ENCODE measurements around the gene NEK8. TPM values are rescaled to one million over a fixed set of nuclear protein-coding genes. Genes with fewer than 3 reads are reported as not detected.
A peak's percentile ranks its signal among the peaks of the same experiment; 100 is the strongest.
"Not testable (repeated sequence)": the region's sequence is repeated elsewhere in the genome, so short reads cannot be mapped to it uniquely, and the experiment has no call there.

NEK8 gene
- total RNA-seq, 1 donor from 2014 or later: 1.6 TPM

DNA sequence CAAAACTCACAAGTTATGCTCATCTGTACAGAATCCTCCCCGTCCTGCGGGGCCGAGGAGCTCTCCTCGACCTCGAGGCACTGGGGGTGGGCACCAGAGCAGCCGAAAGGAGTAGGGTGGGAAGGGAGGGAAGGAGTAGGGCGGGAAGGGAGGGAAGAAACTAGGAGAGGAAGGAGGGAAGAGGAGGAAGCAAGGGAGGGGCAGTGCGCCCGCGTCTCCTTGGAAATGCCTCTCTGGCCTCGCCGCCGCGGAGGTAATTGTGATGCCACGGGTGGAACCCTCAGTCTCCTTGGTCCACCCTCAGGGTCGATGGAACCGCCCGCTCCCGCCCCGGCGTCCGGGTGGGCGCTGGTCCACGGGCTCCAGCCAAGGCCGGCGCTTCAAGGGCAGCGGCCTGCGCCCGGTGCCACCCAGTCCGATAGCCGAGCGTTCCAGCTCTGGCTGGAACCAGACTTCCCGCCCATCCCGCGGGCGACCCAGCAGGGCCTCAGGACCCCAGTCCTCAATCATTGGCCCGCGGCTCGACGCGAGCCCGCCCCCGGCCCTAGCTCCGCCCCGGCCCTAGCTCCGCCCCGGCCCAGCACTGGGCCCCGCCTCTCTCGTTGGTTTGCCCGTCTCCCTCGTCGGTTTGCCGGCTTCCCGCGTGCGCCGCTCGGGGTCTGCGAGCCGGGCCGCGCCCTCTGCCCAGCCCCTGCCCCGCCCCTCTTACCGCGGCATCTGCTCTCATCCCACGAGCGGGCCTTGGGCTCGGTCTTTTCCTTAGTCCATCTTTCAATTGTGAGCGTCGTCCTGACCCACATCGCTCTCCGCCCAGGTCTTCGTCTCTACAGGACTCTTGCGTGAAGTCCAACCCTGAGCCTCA lies 17.5 kb upstream of the NEK8 start:
- peak; percentile 83 to 87 for DNase-seq (ENCODE audit: low read depth in 2 of 2)

DNA sequence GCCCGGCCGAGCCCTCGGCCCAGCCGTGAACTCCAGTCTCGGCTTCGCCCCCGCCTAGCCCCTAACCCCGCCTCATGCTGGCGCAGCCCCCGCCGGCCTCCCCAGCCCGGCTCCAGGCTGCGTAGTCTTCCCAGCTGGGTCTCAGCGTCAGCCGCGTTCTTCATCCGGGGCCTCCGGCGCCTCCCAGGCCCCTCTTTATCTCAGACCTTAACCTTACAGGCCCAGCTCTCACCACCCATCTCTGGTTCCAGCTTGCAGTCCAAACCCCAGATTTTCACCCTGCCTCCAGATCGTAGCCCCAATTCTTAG lies 16.9 kb upstream of the NEK8 start, which contains the start of gene PROCA1:
PROCA1 (minus strand) TSS at position 166 of the 309 bp plus-strand sequence. CDS start 228 bp downstream, outside the sequence.
- no peak for DNase-seq (ENCODE audit: low read depth in 2 of 2)

GRCh38 chr17:28712032-28712704 lies 16.4 kb upstream of the NEK8 start:
- no peak for DNase-seq (ENCODE audit: low read depth in 2 of 2)

DNA sequence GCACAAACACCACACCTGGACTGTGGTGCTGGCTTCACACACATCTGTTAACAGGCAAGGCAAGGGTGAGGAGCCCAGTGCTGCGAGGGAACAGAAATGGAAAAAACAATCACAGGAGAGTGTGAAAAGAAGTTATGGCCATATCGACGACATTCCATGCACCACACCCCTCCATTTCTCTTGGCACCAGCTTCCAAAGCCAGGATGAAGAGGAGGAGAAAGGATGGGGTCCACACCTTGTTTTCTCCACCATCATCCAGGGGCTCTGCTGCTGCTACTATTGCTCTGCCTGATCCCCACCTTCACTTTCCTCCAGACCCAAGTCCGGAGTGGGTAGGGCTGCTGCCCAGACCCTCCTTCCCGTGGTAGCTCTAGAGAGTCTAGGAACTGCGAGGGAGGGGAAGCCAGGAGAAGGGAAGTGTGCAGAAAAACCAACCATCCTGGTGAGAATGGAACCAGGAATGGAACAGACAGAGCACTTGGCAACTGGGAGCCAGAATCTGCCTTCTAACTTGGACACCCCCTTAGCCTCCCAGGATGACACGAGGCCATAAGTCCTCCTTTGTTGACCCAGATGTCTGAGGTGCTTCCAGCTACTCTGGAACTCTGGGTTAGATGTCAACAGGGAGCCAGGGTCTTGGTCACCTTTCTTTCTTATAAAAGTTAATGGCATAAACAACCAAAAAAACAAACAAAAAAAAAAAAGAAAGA lies 15.7 kb upstream of the NEK8 start:
- no peak for DNase-seq (ENCODE audit: low read depth in 2 of 2)

DNA sequence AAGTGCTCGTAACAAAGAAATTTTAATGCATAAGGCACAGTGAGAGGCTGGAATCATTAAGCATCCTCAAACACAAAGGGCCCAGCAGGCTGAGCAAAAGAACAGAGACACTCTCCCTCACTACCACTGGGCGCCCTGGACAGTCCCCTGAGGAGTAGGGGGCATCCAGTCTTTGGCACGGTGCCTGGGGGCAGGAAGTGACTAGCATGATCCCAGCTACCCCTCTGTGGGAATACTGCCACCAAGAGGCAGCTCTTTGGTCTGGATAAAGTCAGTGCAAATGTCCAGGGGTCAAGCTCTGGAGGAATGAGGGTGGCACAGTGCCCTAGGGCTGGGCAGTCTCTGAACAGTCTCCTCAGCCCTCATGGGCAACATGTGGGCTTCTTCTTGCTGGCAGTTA lies 14.3 kb upstream of the NEK8 start:
- DNase-seq (ENCODE audit: low read depth in 2 of 2): no peak

DNA sequence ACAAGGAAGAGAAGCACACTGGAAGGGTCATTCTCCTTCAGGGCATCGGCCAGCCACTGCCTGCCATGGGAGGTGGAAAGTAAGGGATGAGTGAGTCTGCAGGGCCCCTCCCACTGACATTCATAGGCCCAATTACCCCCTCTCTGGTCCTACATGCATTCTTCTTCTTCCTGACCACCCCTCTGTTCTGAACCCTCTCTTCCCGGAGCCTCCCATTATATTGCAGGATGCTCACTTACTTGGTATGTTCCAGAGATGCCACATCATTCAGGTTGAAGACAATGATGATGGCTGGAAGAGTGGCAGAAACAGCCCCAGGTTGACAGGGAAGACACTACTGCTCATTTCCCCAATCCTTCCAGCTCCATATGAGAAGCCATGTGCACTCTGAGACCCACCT lies 13.4 kb upstream of the NEK8 start:
- no peak for DNase-seq (ENCODE audit: low read depth in 2 of 2)

DNA sequence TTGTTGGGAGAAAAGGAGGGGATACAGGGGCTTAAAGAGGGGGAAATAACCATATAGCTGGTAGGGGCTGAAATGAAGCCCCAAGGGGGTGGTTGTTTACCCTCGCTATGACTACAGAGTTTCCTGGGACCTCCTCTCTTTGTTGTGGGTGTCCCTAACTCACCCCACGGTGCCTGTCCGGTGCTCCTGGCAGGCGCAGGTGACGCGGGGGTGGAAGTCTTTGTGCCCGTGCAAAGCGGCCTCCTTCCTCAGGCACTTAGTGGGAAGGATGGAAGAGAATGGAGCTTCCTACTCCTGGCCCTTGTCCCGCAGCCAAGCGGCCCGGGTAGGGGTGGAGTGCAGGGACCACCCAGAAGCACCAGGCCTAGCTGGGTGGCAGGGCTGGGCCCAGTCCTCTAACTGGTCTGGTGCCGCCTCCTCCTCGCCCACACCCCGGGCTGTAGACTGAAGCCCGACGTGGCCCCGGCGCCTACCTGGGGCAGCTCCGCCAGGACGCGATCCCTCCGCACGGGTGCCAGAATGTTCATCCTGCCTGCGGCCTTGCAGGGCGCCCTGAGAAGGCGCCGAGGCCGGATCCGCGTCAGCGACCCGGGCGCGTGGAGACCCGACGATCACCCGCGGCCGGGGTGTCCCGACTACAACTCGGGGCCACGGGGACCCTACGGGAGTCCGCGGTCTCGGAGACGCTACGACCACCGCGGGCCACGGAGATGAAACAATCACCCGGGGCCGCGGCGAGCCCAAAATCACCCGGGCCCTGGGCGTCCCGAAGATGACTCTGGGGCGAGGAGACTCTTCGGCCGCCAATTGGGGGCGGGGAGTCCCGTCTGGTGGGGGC lies 11.6 kb upstream of the NEK8 start:
- no peak for DNase-seq (ENCODE audit: low read depth in 2 of 2)

DNA sequence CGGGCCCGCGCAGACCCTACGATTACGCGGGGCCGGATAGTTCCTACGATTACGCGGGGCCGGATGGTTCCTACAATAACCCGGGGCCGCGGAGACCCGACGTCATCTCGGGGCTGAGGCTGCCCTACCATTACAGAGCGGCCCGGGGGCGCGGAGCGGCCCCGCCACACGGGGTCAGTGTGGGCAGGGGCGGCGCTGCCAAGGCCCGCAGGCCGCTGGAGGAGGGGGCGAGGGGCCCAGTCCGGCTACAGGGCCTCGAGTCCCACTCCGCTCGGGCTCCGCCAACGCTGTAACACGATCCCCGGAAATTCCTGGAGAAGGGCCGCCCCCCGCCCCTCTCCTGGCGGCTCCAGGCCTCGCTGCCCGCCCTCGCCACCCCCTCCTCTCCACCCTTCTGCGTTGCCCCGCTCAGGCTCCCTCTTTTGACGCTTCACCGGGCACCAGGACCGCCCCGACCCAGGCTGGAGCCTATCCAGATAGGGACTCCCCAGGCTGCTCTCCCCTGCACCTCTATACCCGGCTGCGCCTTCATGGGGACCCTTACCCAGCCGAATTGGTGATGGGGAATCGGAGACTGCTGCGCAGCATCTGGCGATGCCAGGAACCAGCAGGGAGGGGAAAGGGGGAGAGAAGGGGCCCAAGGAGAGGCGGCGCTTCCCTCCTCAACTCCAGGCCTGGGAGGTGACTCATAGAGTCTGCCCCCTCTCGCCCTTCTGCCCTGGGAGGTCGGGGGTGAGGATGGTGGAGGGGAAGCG lies 10.8 kb upstream of the NEK8 start, which contains the start of gene RAB34:
RAB34 (minus strand) TSS at position 291 of the 755 bp plus-strand sequence. CDS start 602 bp downstream, outside the sequence.
- DNase-seq (ENCODE audit: low read depth in 2 of 2): peak in 1 of 2 donors; percentile 49

DNA sequence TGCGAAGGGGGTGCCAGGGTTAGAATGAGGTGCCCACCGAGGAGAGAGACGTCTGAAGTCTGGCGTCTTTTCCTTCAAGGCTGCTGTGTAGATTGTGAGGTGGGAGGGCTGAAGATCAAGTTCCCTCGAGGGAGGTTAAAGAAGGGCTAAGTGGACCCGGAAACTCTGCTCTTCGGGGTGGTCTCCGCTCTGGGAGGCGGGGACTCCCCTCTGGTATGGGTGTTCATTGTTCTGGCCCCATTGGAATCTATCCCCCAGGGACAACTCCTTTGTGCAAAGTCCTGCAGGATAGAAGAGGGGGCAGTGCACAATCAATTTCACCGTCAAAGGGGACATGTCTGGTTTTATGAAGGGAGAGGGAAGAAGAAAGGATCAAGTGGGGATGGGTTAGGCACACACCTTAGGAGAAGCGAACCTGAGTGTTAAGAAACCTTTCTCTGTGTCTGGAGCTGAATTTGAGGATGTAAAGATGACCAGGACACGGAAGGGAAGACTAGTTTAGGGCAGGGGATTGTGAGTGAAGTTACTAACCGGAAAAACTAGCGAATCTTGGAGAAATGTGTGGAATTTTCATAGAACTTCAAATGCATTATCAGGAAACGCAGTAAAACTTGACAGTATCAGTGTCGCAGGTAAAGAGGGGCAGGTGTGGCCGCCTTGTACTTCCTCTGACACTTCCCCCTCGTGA lies 10.1 kb upstream of the NEK8 start:
- DNase-seq (ENCODE audit: low read depth in 2 of 2): no peak

GRCh38 chr17:28719021-28719433 lies 9.6 kb upstream of the NEK8 start:
- DNase-seq (ENCODE audit: low read depth in 2 of 2): no peak

- DNase-seq (ENCODE audit: low read depth in 2 of 2): no peak
Observed at GRCh38 chr17:28720247-28720996, 8.2 kb upstream of the NEK8 start.

DNA sequence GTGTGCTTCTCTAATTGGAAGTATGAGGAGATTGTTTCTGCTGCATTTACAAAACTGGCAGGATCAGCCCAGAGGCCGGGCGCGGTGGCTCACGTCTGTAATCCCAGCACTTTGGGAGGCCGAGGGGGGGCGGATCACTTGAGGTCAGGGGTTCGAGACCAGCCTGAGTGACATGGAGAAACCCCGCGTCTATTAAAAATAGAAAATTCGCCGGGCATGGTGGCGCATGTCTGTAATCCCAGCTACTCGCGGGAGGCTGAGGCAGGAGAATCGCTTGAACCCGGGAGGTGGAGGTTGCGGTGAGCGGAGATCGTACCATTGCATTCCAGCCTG lies 7.6 kb upstream of the NEK8 start:
- not testable (repeated sequence) for DNase-seq (ENCODE audit: low read depth in 2 of 2)

GRCh38 chr17:28722417-28723158 lies 6.0 kb upstream of the NEK8 start:
- no peak for DNase-seq (ENCODE audit: low read depth in 2 of 2)

GRCh38 chr17:28723159-28723835 lies 5.3 kb upstream of the NEK8 start:
- DNase-seq (ENCODE audit: low read depth in 2 of 2): no peak

GRCh38 chr17:28723836-28724499 lies 4.6 kb upstream of the NEK8 start:
- DNase-seq (ENCODE audit: low read depth in 2 of 2): not testable (repeated sequence)

DNA sequence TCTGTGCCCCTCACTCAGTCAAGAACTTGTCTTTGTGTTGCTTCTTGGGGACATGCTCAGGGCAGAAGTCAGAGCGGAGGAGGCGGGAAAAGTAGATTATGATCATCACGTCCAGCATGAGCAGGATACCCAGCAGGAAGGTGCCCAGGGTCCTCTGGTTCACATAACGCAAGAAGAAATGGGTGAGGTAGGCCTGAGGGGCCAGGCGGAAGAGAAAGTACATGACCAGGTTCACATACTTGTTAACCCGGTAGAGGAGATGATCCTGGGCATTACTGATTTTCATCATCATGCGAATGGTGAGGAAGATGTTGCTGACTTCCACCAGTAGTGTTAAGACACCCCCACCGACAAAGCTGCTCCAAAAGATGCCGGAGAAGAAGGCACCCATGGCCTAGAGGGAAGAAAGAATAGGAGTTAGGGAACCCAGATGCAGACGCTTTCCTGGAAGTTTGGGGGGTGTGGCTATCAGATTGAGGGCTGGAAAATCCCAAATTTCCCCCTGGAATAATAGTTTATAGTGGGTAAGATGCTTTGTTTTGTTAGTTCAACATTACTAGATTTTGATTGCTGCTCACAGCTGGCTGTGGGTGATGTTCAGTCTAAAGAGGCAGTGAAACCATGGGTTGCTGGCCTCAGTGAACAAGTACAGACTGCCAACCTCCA lies 4.0 kb upstream of the NEK8 start:
- DNase-seq (ENCODE audit: low read depth in 2 of 2): no peak

DNA sequence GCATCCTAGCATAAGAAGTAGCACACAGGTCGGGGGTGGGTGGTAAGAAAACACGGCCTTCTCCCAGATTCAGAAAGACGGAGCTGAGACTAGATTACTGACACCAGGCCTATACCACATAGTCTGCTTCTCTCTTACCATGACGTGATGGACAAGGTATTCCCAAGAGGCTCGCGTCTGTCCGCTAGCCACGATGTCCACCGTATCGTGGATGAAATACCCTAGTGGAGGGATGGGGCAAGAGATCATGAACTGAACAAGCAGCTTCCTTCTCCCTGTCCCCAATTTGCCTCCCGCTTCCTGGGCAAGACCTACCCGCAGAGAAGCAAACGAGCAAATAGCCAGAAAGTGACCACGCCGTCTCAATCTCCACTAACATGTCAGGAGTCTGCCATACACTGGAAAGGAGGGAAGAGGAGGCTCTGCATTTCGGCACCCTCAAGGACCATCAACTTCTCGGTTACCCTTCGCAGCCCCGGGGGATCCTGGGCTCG lies 3.4 kb upstream of the NEK8 start:
- DNase-seq (ENCODE audit: low read depth in 2 of 2): no peak
